Measurements from ENCODE around the gene CYBC1.
"Not testable (repeated sequence)": the region's sequence is repeated elsewhere in the genome, so short reads cannot be mapped to it uniquely, and the experiment has no call there.

DNA sequence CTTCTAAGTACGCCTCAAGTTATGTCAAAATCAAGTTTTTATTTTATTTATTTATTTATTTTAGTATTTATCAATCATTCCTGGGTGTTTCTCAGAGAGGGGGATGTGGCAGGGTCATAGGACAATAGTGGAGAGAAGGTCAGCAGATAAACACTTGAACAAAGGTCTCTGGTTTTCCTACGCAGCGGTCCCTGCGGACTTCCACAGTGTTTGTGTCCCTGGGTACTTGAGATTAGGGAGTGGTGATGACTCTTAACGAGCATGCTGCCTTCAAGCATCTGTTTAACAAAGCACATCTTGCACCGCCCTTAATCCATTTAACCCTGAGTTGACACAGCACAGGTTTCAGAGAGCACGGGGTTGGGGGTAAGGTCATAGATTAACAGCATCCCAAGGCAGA is 2.6 kb upstream of the CYBC1 start:
- not testable (repeated sequence) for TF ChIP-seq POLR2A (IDR thresholded peaks at IDR 0.05; ENCODE audit: low read depth, low read length); POLR2AphosphoS5 (IDR thresholded peaks at IDR 0.05; ENCODE audit: low read depth, low read length); TAF1 (IDR thresholded peaks at IDR 0.05; ENCODE audit: borderline replicate concordance, low read depth, low read length)

Data from GM12892 (cell line).